ENCODE measurements around the gene DMPK.

- TF ChIP-seq CTCF (IDR thresholded peaks at IDR 0.05 in 2 of 3, conservative IDR thresholded peaks at IDR 0.05 in 1 of 3; ENCODE audit: insufficient read depth in 2 of 3, low read depth in 1 of 3, low read length in 3 of 3), result no peak
- no peak for TF ChIP-seq SFPQ (IDR thresholded peaks at IDR 0.05; ENCODE audit: low read depth, low read length)
- no peak for TF ChIP-seq CBFB (CRISPR knock-in tag; IDR thresholded peaks at IDR 0.05)
These were observed 35.4 kb downstream of the DMPK start for GRCh38 chr19:45746866-45747265.

All from K562 (cell line).